Activated T-cell treated with anti-CD3 and anti-CD28 coated beads for 24 hours (primary cell): ENCODE measurements around the gene WDR12.
"Not testable (repeated sequence)": the region's sequence is repeated elsewhere in the genome, so short reads cannot be mapped to it uniquely, and the experiment has no call there.

Source experiments
- DNase-seq: peaks from one replicate; pipeline ENCODE4 v3.0.0-alpha.2; 2020; ENCODE audit warnings: low read depth

The WDR12 gene

DNA sequence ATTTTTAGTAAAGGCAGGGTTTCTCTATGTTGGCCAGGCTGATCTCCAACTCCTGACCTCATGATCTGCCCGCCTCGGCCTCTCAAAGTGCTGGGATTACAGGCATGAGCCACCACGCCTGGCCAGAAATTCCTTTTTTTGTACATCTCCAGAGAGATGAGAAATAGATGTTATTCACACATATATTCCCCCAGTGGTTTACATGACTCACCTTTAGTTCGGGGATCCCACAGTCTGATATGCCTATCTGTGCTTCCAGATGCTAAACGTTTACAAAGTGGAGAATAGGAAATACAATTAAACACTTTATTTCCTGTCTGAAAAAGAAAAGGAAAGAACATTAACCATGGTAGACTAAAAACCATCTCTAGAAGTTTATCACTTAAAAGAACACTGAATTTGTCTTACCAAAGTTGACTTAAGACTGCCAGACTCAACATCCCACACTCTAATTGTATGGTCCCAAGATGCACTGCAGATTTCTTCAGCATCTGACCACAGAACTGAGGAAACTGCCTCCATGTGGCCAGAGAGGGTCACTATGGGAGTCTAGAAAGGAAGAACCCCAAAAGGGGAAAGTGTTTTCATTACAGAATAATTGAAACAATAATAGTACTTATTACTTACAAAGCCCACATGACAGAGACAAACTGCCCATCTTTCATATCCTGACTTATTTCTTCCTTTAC, 27.3 kb downstream of the WDR12 start:
- no peak for DNase-seq

- DNase-seq = no peak
Measured at GRCh38 chr2:202881570-202881969, 29.9 kb downstream of the WDR12 start.

DNA sequence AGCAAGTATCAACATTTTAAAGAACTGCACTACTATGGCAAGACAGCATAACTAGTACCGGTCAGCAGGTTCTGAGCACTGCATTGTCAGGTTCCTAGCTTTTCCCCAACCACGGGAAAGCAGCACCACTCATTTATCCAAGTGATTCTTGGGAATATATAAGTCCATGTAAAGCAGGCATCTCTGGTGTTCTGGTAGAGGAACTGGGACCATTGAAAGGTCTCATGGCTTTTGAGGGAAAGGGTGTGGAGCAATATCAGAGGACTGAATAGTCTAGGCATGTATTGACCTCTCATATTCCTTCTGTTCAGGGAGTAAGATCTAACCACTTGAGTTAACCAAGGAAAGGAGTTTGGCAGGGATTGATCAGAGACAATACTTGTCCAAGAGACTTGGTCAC, 33.8 kb downstream of the WDR12 start:
- DNase-seq = no peak

DNA sequence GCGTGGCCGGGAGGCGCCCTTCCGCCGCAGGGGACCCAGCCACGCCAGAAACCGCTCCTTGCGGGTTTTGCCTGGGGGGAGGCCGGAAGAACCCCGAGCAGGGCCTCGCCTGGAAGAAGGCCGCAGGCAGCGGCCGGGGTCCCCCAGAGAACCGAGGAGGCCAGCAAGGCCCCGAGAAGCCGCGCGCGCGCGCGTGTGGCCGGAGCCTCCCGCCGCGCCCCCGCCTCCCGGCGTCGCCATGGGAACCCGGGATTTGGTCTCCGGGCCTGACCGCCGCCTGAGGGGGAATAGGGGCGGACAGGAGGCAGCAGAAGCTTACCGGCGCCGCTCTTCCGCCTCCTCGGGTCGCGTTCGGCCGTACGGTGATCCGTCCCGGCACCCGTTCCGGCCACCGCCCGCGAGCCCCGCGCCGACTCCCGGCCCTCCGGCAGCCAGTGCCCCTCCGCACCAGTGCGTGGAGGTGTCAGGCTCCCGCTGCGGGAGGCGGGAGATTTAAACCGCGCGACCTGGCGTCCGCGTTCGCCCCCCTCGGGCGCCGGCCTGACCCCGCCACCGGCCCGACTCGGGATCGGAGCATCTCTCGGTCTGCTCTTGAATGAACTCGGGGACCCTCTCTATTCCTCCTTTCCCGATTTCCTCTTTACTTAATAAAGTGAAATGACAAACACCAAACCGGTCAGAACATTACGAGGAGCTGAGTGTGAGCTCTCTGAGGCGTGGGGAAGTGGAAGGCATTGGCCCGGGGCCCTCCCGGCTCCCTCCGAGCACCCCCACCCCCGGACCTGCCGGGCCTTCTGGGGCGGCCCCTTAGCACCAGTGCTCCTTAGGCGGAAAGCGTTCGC, 40.0 kb downstream of the WDR12 start, which contains the start of gene ICA1L:
Gene ICA1L (minus strand): TSS at position 467 of the 842 bp plus-strand sequence. CDS start 42,757 bp downstream, outside the sequence.
- peak; percentile 48 for DNase-seq

DNA sequence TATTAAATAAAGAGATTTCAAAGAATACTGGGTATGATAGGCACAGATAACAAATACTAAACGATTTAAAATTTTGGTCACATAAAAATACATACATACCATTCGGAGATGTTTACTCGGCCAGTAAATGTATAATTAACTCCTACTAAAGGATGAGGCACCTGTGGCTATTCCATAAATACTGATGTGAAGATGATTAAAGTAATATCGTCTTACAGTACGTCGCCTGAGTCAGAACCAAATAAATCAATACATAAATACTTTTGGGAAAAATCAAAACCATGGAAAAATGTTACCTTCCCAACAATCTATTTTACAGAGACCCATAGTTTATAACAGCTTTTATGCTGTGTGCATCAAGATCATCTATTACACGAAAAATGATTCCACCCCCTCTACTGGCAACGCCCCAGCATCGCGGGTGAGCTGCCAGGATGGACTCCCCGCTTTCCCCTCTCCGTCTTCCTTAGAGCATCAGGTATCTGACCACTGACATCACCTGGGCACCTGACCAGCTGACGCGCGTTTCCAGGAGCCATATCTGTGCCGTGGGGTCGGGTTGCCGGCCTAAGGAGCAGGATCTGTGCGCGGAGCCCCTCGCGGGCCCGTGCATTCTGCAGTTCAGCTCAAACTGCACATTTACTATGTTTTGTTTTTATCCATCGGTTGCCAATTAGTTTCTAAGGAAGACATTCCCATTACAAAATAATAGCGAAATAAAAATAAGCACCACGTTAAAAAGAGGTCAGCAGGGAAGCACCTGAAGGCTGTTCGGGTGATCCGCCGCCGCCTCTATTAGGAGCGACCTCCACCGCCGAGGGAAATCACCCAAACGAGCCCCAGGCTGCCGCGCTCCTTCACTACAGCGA, 40.8 kb downstream of the WDR12 start:
- peak; percentile 54 for DNase-seq

- DNase-seq = no peak
Measured at GRCh38 chr2:202861987-202862386, 49.5 kb downstream of the WDR12 start.

DNA sequence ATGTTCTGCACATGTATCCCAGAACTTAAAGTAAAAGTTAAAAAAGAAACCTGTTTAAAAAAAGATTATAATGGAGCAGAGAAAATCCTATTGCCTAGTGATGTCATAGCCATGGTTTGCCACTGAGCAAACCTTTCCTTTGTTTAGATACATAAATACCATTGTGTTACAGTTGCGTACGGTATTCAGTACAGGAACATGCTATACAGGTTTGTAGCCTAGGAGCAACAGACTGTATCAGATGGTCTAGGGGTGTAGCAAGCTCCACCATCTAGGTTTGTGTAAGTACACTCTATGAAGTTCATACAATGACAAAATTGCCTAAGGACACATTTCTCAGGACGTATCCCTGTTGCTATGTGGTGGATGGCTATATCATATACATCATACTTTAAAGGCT, 52.9 kb downstream of the WDR12 start:
- no peak for DNase-seq

GRCh38 chr2:202849343-202849742, 62.1 kb downstream of the WDR12 start:
- DNase-seq = not testable (repeated sequence)

GRCh38 chr2:202848813-202849212, 62.7 kb downstream of the WDR12 start:
- no peak for DNase-seq

- DNase-seq = no peak
Measured at GRCh38 chr2:202847693-202848524, 63.6 kb downstream of the WDR12 start.

GRCh38 chr2:202844656-202845055, 66.8 kb downstream of the WDR12 start:
- DNase-seq = no peak

GRCh38 chr2:202842690-202843089, 68.8 kb downstream of the WDR12 start:
- no peak for DNase-seq

DNA sequence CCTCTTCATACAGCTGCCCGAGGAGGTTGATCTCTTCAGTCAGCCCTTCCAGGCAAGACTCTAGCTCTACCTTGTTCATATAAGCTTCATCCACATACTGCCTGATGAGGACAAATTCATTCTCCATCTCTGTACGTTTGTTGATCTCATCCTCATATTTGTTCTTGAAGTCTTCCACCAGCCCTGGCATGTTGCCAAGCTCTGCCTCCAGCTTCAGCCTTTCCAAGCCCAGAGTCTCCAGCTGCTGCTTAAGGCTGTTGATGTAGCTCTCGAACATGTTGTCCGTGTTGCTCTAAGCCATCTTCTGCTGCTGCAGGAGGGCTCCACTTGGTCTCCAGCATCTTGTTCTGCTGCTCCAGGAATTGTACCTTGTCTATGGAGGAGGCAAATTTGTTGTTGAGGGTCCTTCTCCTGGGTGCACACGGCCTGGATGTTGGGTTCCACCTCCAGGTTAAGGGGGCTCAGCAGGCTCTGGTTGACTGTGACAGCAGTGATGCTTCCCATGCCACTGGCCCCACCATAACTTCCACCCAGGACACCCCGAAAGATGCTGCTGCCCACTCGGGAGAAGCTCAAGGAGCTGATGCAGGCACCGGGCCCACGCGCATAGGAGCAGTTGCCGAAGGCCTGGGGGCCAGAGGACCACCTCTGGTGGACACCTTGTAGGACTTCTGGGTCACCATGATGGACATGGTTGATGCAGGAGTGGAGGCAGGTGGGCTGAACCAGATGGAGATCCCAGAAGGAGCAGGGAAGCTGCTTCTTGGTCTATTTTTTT, 70.2 kb downstream of the WDR12 start:
- DNase-seq = no peak

DNA sequence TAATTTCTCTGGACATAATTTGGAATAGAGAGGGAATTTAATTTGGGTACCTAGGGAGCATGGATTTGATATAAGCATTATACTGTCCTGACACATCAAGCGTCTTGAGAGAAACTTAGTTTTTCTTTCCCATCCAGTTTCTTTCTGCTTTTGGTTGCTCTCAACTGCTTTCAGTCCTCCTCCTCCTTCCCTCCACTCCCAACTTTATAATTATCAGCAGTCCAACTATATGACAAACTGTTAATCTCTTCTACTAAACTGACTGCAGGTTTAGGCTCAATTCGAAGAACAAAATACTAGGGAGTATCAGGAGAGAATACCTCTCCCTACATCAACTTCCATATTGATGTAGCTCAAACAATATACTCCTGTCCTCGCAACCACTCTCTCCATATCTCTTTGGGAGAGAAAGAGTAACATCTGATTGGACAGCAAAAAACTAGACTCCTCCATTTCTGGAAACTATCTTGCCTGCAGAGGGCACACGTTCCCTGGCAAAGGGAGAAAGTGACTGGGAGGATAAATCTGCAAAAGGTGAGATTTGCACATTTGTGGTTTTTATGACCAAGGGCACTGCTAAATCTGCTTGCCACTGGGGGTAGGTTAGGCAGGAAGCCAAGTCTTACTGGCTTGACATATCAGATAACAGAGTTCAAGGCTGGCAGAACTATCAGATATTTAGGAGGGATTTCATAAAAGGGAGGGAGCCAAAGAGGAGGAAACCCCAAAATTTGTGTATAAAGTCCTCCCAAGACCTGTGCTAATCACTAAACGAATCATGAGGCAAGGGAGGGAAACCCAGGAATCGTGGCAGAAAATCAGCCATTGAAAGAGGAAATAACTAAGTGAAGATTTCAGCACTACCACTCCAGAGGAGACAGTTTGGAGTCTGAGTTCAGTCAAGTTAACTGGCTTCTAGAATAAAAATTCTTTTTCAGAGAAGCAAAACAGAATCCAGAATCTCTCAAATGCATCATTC, 79.9 kb downstream of the WDR12 start:
- DNase-seq = peak; percentile 27

GRCh38 chr2:202824901-202825300, 86.6 kb downstream of the WDR12 start:
- DNase-seq = no peak
